IMR-90 (cell line): ENCODE measurements around the gene ST6GALNAC3. TPM values are rescaled to one million over a fixed set of nuclear protein-coding genes. Genes with fewer than 3 reads are reported as not detected.

Experiments used
- ATAC-seq: fragments of 200-7000 bp; cut with Tn5 transposase; 2 replicates; pipeline ENCODE4 v1.9.1; 2020; ENCODE audit warnings: low read depth, mild to moderate bottlenecking, moderate library complexity
- BruUV-seq: library from RNA; stranded (reverse); fragments of 400-500 nt; replicated peaks from 2 replicates; lab custom pipeline; 2021; lab: Mats Ljungman, UMichigan
- CTCF ChIA-PET: fragments of 300-600 bp; formaldehyde crosslinking; extraction: SDS; loops from one replicate; lab custom pipeline; 2021; ENCODE audit warnings: antibody characterized with exemption; lab: Yijun Ruan, JAX
- POLR2A ChIA-PET: fragments of 300-600 bp; sonication (Branson Sonifier 250); formaldehyde crosslinking; loops from one replicate; lab custom pipeline; 2022; ENCODE audit warnings: antibody characterized with exemption; ENCODE audit not compliant: unreplicated experiment; lab: Charles Lee
- DNase-seq: peaks from one replicate; pipeline ENCODE4 v3.0.0; 2013
- H2AFZ ChIP-seq: replicated peaks from 2 replicates; pipeline ENCODE3; 2013; ENCODE audit warnings: low read length, mild to moderate bottlenecking; ENCODE audit not compliant: poor library complexity
- H2AK5ac ChIP-seq: 2 replicates; pipeline ENCODE4 v1.6.1; 2013; ENCODE audit warnings: low read depth, low read length, inconsistent platforms
- H2AK9ac ChIP-seq: replicated peaks from 2 replicates; pipeline ENCODE3; 2013; ENCODE audit warnings: mild to moderate bottlenecking, low read depth, low read length, moderate library complexity; ENCODE audit not compliant: poor library complexity
- H2BK120ac ChIP-seq: 2 replicates; pipeline ENCODE4 v1.6.1; 2013; ENCODE audit warnings: low read depth, low read length, inconsistent platforms
- H2BK15ac ChIP-seq: 3 replicates; pipeline ENCODE4 v1.6.1; 2013; ENCODE audit warnings: low read depth, low read length, inconsistent platforms
- H2BK20ac ChIP-seq: 2 replicates; pipeline ENCODE4 v1.6.1; 2013; ENCODE audit warnings: low read depth, mild to moderate bottlenecking, inconsistent platforms, low read length, moderate library complexity
- H2BK5ac ChIP-seq: 2 replicates; pipeline ENCODE4 v1.6.1; 2013; ENCODE audit warnings: mild to moderate bottlenecking, low read depth, low read length, inconsistent platforms; ENCODE audit not compliant: poor library complexity, severe bottlenecking
- H3K14ac ChIP-seq: replicated peaks from 2 replicates; pipeline ENCODE4 v1.6.1; 2013; ENCODE audit warnings: low read depth, low read length, inconsistent platforms
- H3K18ac ChIP-seq: 2 replicates; pipeline ENCODE4 v1.6.1; 2013; ENCODE audit warnings: low read depth, low read length, control low read depth
- H3K23ac ChIP-seq: 2 replicates; pipeline ENCODE4 v1.6.1; 2013; ENCODE audit warnings: low read depth, low read length, inconsistent platforms
- H3K27ac ChIP-seq: 2 replicates; pipeline ENCODE4 v1.5.1; 2013; ENCODE audit warnings: mild to moderate bottlenecking, control low read depth, low read length; ENCODE audit not compliant: insufficient read depth
- H3K27me3 ChIP-seq: 2 replicates; pipeline ENCODE4 v1.6.1; 2013; ENCODE audit warnings: low read length; ENCODE audit not compliant: control insufficient read depth, insufficient read depth
- H3K36me3 ChIP-seq: 2 replicates; pipeline ENCODE4 v1.6.1; 2013; ENCODE audit warnings: low read length, mixed read lengths; ENCODE audit not compliant: control insufficient read depth, insufficient read depth
- H3K4ac ChIP-seq: 2 replicates; pipeline ENCODE4 v1.6.1; 2013; ENCODE audit warnings: low read depth, low read length, inconsistent platforms
- H3K4me1 ChIP-seq: 2 replicates; pipeline ENCODE4 v1.6.1; 2013; ENCODE audit warnings: low read length, mixed read lengths; ENCODE audit not compliant: control insufficient read depth, insufficient read depth
- H3K4me2 ChIP-seq: 2 replicates; pipeline ENCODE4 v1.6.1; 2013; ENCODE audit warnings: low read depth, mild to moderate bottlenecking, control low read depth, low read length, moderate library complexity
- H3K4me3 ChIP-seq: 2 replicates; pipeline ENCODE4 v1.5.1; 2013; ENCODE audit warnings: low read depth, mild to moderate bottlenecking, control low read depth, low read length, moderate library complexity; ENCODE audit not compliant: insufficient read depth
- H3K56ac ChIP-seq: 2 replicates; pipeline ENCODE4 v1.6.1; 2013; ENCODE audit warnings: low read length, inconsistent platforms; ENCODE audit not compliant: insufficient read depth; ENCODE audit errors: extremely low read depth
- H3K79me1 ChIP-seq, 2 experiments: 2 replicates each; pipeline ENCODE4 v1.6.1; 2013; ENCODE audit warnings: low read length in 2 of 2, inconsistent platforms in 1 of 2, low read depth in 1 of 2
- H3K9ac ChIP-seq: 2 replicates; pipeline ENCODE4 v1.6.1; 2013; ENCODE audit warnings: low read depth, low read length, control low read depth
- H3K9me1 ChIP-seq: 2 replicates; pipeline ENCODE4 v1.6.1; 2013; ENCODE audit warnings: low read length, inconsistent platforms; ENCODE audit not compliant: insufficient read depth
- H3K9me3 ChIP-seq: 2 replicates; pipeline ENCODE4 v1.6.1; 2013; ENCODE audit warnings: low read length; ENCODE audit not compliant: control insufficient read depth, insufficient read depth
- H4K20me1 ChIP-seq: 2 replicates; pipeline ENCODE4 v1.6.1; 2013; ENCODE audit warnings: low read length, inconsistent platforms; ENCODE audit not compliant: insufficient read depth
- H4K5ac ChIP-seq: 2 replicates; pipeline ENCODE4 v1.6.1; 2013; ENCODE audit warnings: mild to moderate bottlenecking, low read depth, low read length, control low read depth
- H4K8ac ChIP-seq, 2 experiments: 2 replicates each; pipeline ENCODE4 v1.6.1; 2013; ENCODE audit warnings: low read depth in 2 of 2, low read length in 2 of 2, control low read depth in 1 of 2, inconsistent platforms in 1 of 2
- H4K91ac ChIP-seq: 2 replicates; pipeline ENCODE4 v1.6.1; 2013; ENCODE audit warnings: low read depth, low read length, inconsistent platforms; ENCODE audit not compliant: insufficient read depth
- BHLHE40 ChIP-seq: fragments of 150-350 bp; IDR thresholded peaks from 2 replicates; pipeline ENCODE4 v1.6.1; 2016; ENCODE audit warnings: mild to moderate bottlenecking, low read depth, low read length
- CEBPB ChIP-seq: IDR thresholded peaks from 2 replicates; pipeline ENCODE4 v1.6.1; 2012; ENCODE audit warnings: low read depth, low read length, improper control_type of control experiment
- CHD1 ChIP-seq: IDR thresholded peaks from 2 replicates; pipeline ENCODE4 v1.6.1; 2012; ENCODE audit warnings: low read depth, low read length, improper control_type of control experiment
- FOS ChIP-seq: fragments of 150-350 bp; IDR thresholded peaks from 2 replicates; pipeline ENCODE4 v1.6.1; 2016; ENCODE audit warnings: low read depth, low read length
- MAFK ChIP-seq: IDR thresholded peaks from 2 replicates; pipeline ENCODE4 v1.6.1; 2012; ENCODE audit warnings: low read depth, low read length, improper control_type of control experiment
- MAZ ChIP-seq: IDR thresholded peaks from 2 replicates; pipeline ENCODE4 v1.6.1; 2012; ENCODE audit warnings: low read depth, mild to moderate bottlenecking, low read length, improper control_type of control experiment, moderate library complexity, borderline replicate concordance
- MXI1 ChIP-seq: IDR thresholded peaks from 2 replicates; pipeline ENCODE4 v1.6.1; 2012; ENCODE audit warnings: low read depth, mild to moderate bottlenecking, low read length, moderate library complexity, borderline replicate concordance
- POLR2A ChIP-seq: IDR thresholded peaks from 2 replicates; pipeline ENCODE4 v1.6.1; 2012; ENCODE audit warnings: mild to moderate bottlenecking, low read depth, low read length
- RAD21 ChIP-seq: IDR thresholded peaks from 2 replicates; pipeline ENCODE4 v1.6.1; 2012; ENCODE audit warnings: low read length, improper control_type of control experiment
- RCOR1 ChIP-seq: IDR thresholded peaks from 2 replicates; pipeline ENCODE4 v1.6.1; 2012; ENCODE audit warnings: mild to moderate bottlenecking, low read length, improper control_type of control experiment; ENCODE audit not compliant: insufficient replicate concordance
- RFX5 ChIP-seq: IDR thresholded peaks from 2 replicates; pipeline ENCODE4 v1.8.0; 2012; ENCODE audit warnings: low read depth, mild to moderate bottlenecking, low read length, moderate library complexity
- SMC3 ChIP-seq: fragments of 150-350 bp; IDR thresholded peaks from 2 replicates; pipeline ENCODE4 v1.6.1; 2016; ENCODE audit warnings: low read depth, mild to moderate bottlenecking, antibody characterized with exemption, low read length, moderate library complexity
- WGBS, 2 experiments: methylation state at CpG; one replicate each; pipeline versions ENCODE4 v1.1.5 to v1.1.7; 2013; ENCODE audit warnings: missing lambda C conversion rate in 2 of 2; ENCODE audit not compliant: insufficient read length in 1 of 2; ENCODE audit errors: extremely low coverage in 2 of 2; 5-methylcytosine and 5-hydroxymethylcytosine counted together
- dilution Hi-C: fragments of 300-500 bp; cut with HindIII; formaldehyde crosslinking; loops from one replicate; pipeline ENCODE4 v1.14.3; 2018; ENCODE audit warnings: low sequenced_read_pairs; ENCODE audit not compliant: unreplicated experiment
- in situ Hi-C: fragments of 300-500 bp; cut with MboI; formaldehyde crosslinking; loops from 3 replicates; pipeline ENCODE4 v1.14.3; 2019; ENCODE audit warnings: low sequenced_read_pairs, inconsistent platforms, mixed read lengths
- intact Hi-C: fragments of 100-400 bp; cut with micrococcal nuclease; formaldehyde crosslinking; loops from 2 replicates; pipeline ENCODE4 v1.10.0; 2022
- polyA plus RNA-seq, 3 experiments: library from polyadenylated mRNA; depleted of rRNA; stranded (reverse); fragments of >200 nt; gene quantifications; 2 replicates each; pipeline ENCODE4 v1.2.3, GENCODE V29; 2012; ENCODE audit warnings: low replicate concordance in 1 of 3
- total RNA-seq: library from RNA; depleted of rRNA; stranded (reverse); fragments of >200 nt; gene quantifications from 2 replicates; pipeline ENCODE4 v1.2.3, GENCODE V29; 2012
- TF ChIP-seq, protein P1 (sequence below): fragments of 150-350 bp; IDR thresholded peaks from 2 replicates; pipeline ENCODE4 v1.6.1; 2017; ENCODE audit warnings: mild to moderate bottlenecking, antibody characterized with exemption, low read length, low read depth
- TF ChIP-seq, protein P2 (sequence below): fragments of 150-350 bp; IDR thresholded peaks from 2 replicates; pipeline ENCODE4 v1.6.1; 2016; ENCODE audit warnings: low read depth, mild to moderate bottlenecking, low read length, moderate library complexity, borderline replicate concordance
- TF ChIP-seq, protein P3 (sequence below): conservative IDR thresholded peaks from 2 replicates; pipeline ENCODE4 v1.5.1; 2012; ENCODE audit warnings: mild to moderate bottlenecking, low read depth, low read length, improper control_type of control experiment

The ST6GALNAC3 gene
- total and polyA plus RNA-seq, 2 of the 4 experiments (the other 2 are of a cell fraction), result 0.65 to 1.3 TPM

DNA sequence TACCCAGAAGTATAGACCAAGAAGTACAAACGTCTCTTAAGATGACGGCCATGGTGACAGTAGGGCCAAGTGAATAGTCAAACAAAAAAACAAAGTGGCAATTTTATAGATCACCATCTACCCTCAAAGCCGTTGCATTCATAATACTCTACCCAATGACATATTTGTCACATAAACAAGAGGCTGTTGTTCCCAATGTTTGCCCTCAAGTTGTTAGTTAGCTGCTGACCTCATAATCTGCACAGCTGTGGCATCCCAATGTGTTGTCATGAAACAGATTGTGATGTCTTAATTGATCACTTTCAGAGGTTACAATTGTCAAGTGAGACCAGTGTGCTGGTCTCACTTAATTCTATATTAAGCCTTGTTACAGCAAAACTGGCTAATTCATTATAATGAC, 333.8 kb downstream of the ST6GALNAC3 start:
- Histone ChIP-seq H2AK9ac (no peak overlapping the region), H3K14ac (no peak overlapping the region), H3K27me3 (no peaks in the 10 kb centered on the region), H3K9me1 (no peaks in the 10 kb centered on the region), H3K23ac (no peak overlapping the region), H3K4me2 (no peak overlapping the region), H3K27ac (no peak overlapping the region), H3K4me3 (no peak overlapping the region), H3K18ac (no peak overlapping the region), H3K56ac (no peak overlapping the region), H2BK20ac (no peak overlapping the region), H3K9me3 (no peaks in the 10 kb centered on the region), H4K8ac (no peak overlapping the region), H3K9ac (no peak overlapping the region), H2AFZ (no peak overlapping the region), H4K20me1 (no peaks in the 10 kb centered on the region), H2BK15ac (no peak overlapping the region), H4K5ac (no peak overlapping the region), H3K36me3 (no peaks in the 10 kb centered on the region), H4K91ac (no peak overlapping the region), H3K79me1 (no peaks in the 10 kb centered on the region), H2BK120ac (no peak overlapping the region), H2AK5ac (no peak overlapping the region), H3K4me1 (no peaks in the 10 kb centered on the region), H2BK5ac (no peak overlapping the region), H3K4ac (no peak overlapping the region)
- TF ChIP-seq MXI1 (no peak), SMC3 (no peak), CEBPB (no peak), RFX5 (no peak), BHLHE40 (no peak), MAFK (no peak), RAD21 (no peak), POLR2A (no peak), MAZ (no peak), FOS (no peak), CHD1 (no peak), RCOR1 (no peak)
- TF ChIP-seq, protein P1, sequence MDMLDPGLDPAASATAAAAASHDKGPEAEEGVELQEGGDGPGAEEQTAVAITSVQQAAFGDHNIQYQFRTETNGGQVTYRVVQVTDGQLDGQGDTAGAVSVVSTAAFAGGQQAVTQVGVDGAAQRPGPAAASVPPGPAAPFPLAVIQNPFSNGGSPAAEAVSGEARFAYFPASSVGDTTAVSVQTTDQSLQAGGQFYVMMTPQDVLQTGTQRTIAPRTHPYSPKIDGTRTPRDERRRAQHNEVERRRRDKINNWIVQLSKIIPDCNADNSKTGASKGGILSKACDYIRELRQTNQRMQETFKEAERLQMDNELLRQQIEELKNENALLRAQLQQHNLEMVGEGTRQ, result no peak
- TF ChIP-seq, protein P2, sequence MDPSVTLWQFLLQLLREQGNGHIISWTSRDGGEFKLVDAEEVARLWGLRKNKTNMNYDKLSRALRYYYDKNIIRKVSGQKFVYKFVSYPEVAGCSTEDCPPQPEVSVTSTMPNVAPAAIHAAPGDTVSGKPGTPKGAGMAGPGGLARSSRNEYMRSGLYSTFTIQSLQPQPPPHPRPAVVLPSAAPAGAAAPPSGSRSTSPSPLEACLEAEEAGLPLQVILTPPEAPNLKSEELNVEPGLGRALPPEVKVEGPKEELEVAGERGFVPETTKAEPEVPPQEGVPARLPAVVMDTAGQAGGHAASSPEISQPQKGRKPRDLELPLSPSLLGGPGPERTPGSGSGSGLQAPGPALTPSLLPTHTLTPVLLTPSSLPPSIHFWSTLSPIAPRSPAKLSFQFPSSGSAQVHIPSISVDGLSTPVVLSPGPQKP, result no peak
- TF ChIP-seq, protein P3, sequence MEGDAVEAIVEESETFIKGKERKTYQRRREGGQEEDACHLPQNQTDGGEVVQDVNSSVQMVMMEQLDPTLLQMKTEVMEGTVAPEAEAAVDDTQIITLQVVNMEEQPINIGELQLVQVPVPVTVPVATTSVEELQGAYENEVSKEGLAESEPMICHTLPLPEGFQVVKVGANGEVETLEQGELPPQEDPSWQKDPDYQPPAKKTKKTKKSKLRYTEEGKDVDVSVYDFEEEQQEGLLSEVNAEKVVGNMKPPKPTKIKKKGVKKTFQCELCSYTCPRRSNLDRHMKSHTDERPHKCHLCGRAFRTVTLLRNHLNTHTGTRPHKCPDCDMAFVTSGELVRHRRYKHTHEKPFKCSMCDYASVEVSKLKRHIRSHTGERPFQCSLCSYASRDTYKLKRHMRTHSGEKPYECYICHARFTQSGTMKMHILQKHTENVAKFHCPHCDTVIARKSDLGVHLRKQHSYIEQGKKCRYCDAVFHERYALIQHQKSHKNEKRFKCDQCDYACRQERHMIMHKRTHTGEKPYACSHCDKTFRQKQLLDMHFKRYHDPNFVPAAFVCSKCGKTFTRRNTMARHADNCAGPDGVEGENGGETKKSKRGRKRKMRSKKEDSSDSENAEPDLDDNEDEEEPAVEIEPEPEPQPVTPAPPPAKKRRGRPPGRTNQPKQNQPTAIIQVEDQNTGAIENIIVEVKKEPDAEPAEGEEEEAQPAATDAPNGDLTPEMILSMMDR, result no peak
- CTCF ChIA-PET, result no interaction called here
- 87% methylated on average over 2 of the region's 3 CpGs; no CpG with 5 or more reads in 1 of the 2 experiments for WGBS, 2 experiments
- intact Hi-C loops, result no loop called here
- POLR2A ChIA-PET, result no interaction called here
- BruUV-seq, result no TSS peak
- no peak for DNase-seq
- dilution Hi-C loops, result no loop called here
- no peak for ATAC-seq
- in situ Hi-C loops, result no loop called here
